WTC11 (cell line): Measurements from ENCODE around the gene CTNNA2. TPM values are rescaled to one million over a fixed set of nuclear protein-coding genes. Genes with fewer than 3 reads are reported as not detected.
A peak's percentile ranks its signal among the peaks of the same experiment; 100 is the strongest.

Experiments used
- ATAC-seq: fragments of 200-7000 bp; cut with Tn5 transposase; 2 replicates; pipeline ENCODE4 v1.10.0; 2021; ENCODE audit warnings: mild to moderate bottlenecking, moderate library complexity
- CTCF ChIA-PET: fragments of 300-600 bp; sonication (Branson Sonifier 250); formaldehyde crosslinking; loops from one replicate; lab custom pipeline; 2021; ENCODE audit warnings: antibody characterized with exemption; lab: Charles Lee
- POLR2A ChIA-PET: fragments of 350-600 bp; sonication (Branson Sonifier 250); formaldehyde crosslinking; loops from one replicate; lab custom pipeline; 2021; ENCODE audit warnings: antibody characterized with exemption; lab: Charles Lee
- DNase-seq: peaks from one replicate; pipeline ENCODE4 v3.0.0; 2021; ENCODE audit warnings: low spot score
- H3K27ac Mint-ChIP-seq: 2 replicates; pipeline ENCODE4 v1.8.0; 2021; ENCODE audit warnings: mixed read lengths
- H3K27me3 Mint-ChIP-seq: 2 replicates; pipeline ENCODE4 v1.8.0; 2021; ENCODE audit warnings: low read depth, mild to moderate bottlenecking, moderate library complexity, mixed read lengths
- H3K36me3 Mint-ChIP-seq: 2 replicates; pipeline ENCODE4 v1.8.0; 2021; ENCODE audit warnings: mixed read lengths
- H3K4me1 Mint-ChIP-seq: 2 replicates; pipeline ENCODE4 v1.8.0; 2022; ENCODE audit warnings: mixed read lengths
- H3K4me3 Mint-ChIP-seq: 2 replicates; pipeline ENCODE4 v1.8.0; 2021; ENCODE audit warnings: mild to moderate bottlenecking, moderate library complexity, mixed read lengths
- H3K9me3 Mint-ChIP-seq: 2 replicates; pipeline ENCODE4 v1.8.0; 2021; ENCODE audit warnings: mixed read lengths
- ATF2 ChIP-seq: sonication (generic); formaldehyde crosslinking; IDR thresholded peaks from 2 replicates; pipeline ENCODE4 v1.8.1; 2022; ENCODE audit warnings: low read depth, missing genetic modification reagents, borderline replicate concordance
- E2F4 ChIP-seq: sonication (generic); formaldehyde crosslinking; IDR thresholded peaks from 2 replicates; pipeline ENCODE4 v1.8.1; 2022; ENCODE audit warnings: low read depth, mild to moderate bottlenecking, moderate library complexity, missing genetic modification reagents, borderline replicate concordance
- ERG ChIP-seq: fragments of 250-450 bp; sonication (Bioruptor Pico); IDR thresholded peaks from 2 replicates; pipeline ENCODE4 v1.8.0; 2021; ENCODE audit warnings: mild to moderate bottlenecking
- ESRRA ChIP-seq: sonication (generic); formaldehyde crosslinking; IDR thresholded peaks from 2 replicates; pipeline ENCODE4 v1.8.1; 2022; ENCODE audit warnings: mild to moderate bottlenecking, missing genetic modification reagents, borderline replicate concordance
- FOXK1 ChIP-seq: sonication (generic); formaldehyde crosslinking; IDR thresholded peaks from 2 replicates; pipeline ENCODE4 v1.8.0; 2022; ENCODE audit warnings: mild to moderate bottlenecking, moderate library complexity, missing genetic modification reagents
- FOXP1 ChIP-seq: sonication (generic); formaldehyde crosslinking; IDR thresholded peaks from 2 replicates; pipeline ENCODE4 v1.8.0; 2022; ENCODE audit warnings: missing genetic modification reagents, mild to moderate bottlenecking, moderate library complexity, borderline replicate concordance
- GTF2I ChIP-seq: fragments of 250-450 bp; sonication (Bioruptor Pico); conservative IDR thresholded peaks from 2 replicates; pipeline ENCODE4 v1.4.0; 2021; ENCODE audit warnings: mild to moderate bottlenecking
- MAX ChIP-seq: sonication (generic); formaldehyde crosslinking; IDR thresholded peaks from 2 replicates; pipeline ENCODE4 v1.8.0; 2022; ENCODE audit warnings: mild to moderate bottlenecking, missing genetic modification reagents
- NFE2L1 ChIP-seq: sonication (generic); formaldehyde crosslinking; IDR thresholded peaks from 2 replicates; pipeline ENCODE4 v1.8.1; 2023; ENCODE audit warnings: missing genetic modification reagents
- NR1H2 ChIP-seq: sonication (generic); formaldehyde crosslinking; IDR thresholded peaks from 2 replicates; pipeline ENCODE4 v1.9.0; 2021; ENCODE audit warnings: mild to moderate bottlenecking, moderate library complexity, missing genetic modification reagents
- PRRX2 ChIP-seq: fragments of 250-450 bp; sonication (Bioruptor Pico); IDR thresholded peaks from 2 replicates; pipeline ENCODE4 v1.8.0; 2021; ENCODE audit warnings: mild to moderate bottlenecking
- TCF7 ChIP-seq: sonication (generic); formaldehyde crosslinking; IDR thresholded peaks from 2 replicates; pipeline ENCODE4 v1.8.0; 2022; ENCODE audit warnings: mild to moderate bottlenecking, low read depth, missing genetic modification reagents, moderate library complexity
- USF2 ChIP-seq: sonication (generic); formaldehyde crosslinking; IDR thresholded peaks from 2 replicates; pipeline ENCODE4 v1.8.1; 2023; ENCODE audit warnings: mild to moderate bottlenecking, missing genetic modification reagents, moderate library complexity
- ZBTB21 ChIP-seq: sonication (generic); formaldehyde crosslinking; IDR thresholded peaks from 2 replicates; pipeline ENCODE4 v1.8.1; 2023; ENCODE audit warnings: mild to moderate bottlenecking, missing genetic modification reagents, borderline replicate concordance
- ZNF232 ChIP-seq: sonication (generic); formaldehyde crosslinking; IDR thresholded peaks from 2 replicates; pipeline ENCODE4 v1.8.0; 2022; ENCODE audit warnings: mild to moderate bottlenecking, missing genetic modification reagents
- ZNF263 ChIP-seq: sonication (generic); formaldehyde crosslinking; IDR thresholded peaks from 2 replicates; pipeline ENCODE4 v1.8.1; 2022; ENCODE audit warnings: low read depth, mild to moderate bottlenecking, moderate library complexity, missing genetic modification reagents
- ZNF396 ChIP-seq: fragments of 250-450 bp; sonication (Bioruptor Pico); IDR thresholded peaks from 2 replicates; pipeline ENCODE4 v1.8.0; 2021; ENCODE audit warnings: mild to moderate bottlenecking, moderate library complexity, borderline replicate concordance
- ZNF425 ChIP-seq: fragments of 250-450 bp; sonication (Bioruptor Pico); conservative IDR thresholded peaks from 2 replicates; pipeline ENCODE4 v1.9.0; 2021; ENCODE audit warnings: mild to moderate bottlenecking
- total RNA-seq: library from RNA; stranded (reverse); gene quantifications from 3 replicates; pipeline ENCODE4 v1.2.3, GENCODE V29; 2021
- TF ChIP-seq, protein P1 (sequence below): sonication (generic); formaldehyde crosslinking; IDR thresholded peaks from 2 replicates; pipeline ENCODE4 v1.8.0; 2022; ENCODE audit warnings: missing genetic modification reagents

CTNNA2 gene
- total RNA-seq, 1 experiment from 2014 or later, result 3.8 TPM

DNA sequence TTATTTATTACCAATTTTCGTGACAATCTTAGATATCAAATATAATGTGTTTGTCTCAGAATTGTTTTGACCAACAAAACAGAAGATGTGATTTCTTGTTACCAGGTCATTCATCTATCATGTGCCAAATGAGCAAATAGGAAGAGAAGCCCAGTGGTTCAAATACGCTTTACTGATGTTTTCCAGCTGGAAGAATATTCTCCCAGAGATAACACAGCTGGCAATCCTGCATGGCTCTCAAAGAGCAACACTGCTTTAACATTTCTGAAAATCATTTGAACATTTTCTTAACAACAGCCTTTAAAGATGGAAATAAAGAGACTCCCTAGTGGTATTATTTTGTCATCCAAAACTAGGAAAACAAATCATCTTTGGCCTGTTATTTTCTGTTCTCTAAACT lies 359.8 kb downstream of the CTNNA2 start (continued):
- no peak for TF ChIP-seq ZNF263 (CRISPR knock-in tag)
- no peak for TF ChIP-seq FOXP1 (CRISPR knock-in tag)

DNA sequence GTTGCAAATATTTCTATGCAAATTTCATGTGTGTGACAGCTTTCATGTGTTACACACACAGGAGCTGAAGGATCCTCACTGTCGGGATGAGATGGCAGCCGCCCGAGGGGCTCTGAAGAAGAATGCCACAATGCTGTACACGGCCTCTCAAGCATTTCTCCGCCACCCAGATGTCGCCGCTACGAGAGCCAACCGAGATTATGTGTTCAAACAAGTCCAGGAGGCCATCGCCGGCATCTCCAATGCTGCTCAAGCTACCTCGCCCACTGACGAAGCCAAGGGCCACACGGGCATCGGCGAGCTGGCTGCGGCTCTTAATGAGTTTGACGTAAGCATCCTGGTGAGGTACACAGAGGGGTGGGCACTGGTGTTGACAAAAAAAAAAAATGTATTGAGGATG lies 361.2 kb downstream of the CTNNA2 start:
- ATAC-seq (no peak), DNase-seq (no peak)
- H3K9me3 Mint-ChIP-seq, result peaks cover 14% of the 10 kb centered on the region
- H3K36me3 Mint-ChIP-seq, result peaks cover 2% of the 10 kb centered on the region; the same call in 1 of the 2 replicates
- H3K27me3 Mint-ChIP-seq, result no peaks in the 10 kb centered on the region
- ChIA-PET CTCF (no interaction called here), POLR2A (no interaction called here)
- H3K4me3 Mint-ChIP-seq, result no peak overlapping the region
- no peaks in the 10 kb centered on the region for H3K4me1 Mint-ChIP-seq
- no peak for TF ChIP-seq NFE2L1 (CRISPR knock-in tag)
- TF ChIP-seq ZNF396 (CRISPR knock-in tag), result no peak
- TF ChIP-seq ATF2, result no peak
- no peak for TF ChIP-seq MAX
- TF ChIP-seq FOXK1 (CRISPR knock-in tag), result no peak
- TF ChIP-seq, protein P1, sequence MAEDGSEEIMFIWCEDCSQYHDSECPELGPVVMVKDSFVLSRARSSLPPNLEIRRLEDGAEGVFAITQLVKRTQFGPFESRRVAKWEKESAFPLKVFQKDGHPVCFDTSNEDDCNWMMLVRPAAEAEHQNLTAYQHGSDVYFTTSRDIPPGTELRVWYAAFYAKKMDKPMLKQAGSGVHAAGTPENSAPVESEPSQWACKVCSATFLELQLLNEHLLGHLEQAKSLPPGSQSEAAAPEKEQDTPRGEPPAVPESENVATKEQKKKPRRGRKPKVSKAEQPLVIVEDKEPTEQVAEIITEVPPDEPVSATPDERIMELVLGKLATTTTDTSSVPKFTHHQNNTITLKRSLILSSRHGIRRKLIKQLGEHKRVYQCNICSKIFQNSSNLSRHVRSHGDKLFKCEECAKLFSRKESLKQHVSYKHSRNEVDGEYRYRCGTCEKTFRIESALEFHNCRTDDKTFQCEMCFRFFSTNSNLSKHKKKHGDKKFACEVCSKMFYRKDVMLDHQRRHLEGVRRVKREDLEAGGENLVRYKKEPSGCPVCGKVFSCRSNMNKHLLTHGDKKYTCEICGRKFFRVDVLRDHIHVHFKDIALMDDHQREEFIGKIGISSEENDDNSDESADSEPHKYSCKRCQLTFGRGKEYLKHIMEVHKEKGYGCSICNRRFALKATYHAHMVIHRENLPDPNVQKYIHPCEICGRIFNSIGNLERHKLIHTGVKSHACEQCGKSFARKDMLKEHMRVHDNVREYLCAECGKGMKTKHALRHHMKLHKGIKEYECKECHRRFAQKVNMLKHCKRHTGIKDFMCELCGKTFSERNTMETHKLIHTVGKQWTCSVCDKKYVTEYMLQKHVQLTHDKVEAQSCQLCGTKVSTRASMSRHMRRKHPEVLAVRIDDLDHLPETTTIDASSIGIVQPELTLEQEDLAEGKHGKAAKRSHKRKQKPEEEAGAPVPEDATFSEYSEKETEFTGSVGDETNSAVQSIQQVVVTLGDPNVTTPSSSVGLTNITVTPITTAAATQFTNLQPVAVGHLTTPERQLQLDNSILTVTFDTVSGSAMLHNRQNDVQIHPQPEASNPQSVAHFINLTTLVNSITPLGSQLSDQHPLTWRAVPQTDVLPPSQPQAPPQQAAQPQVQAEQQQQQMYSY (CRISPR knock-in tag), result no peak
- H3K27ac Mint-ChIP-seq, result no peak overlapping the region

- ChIA-PET POLR2A (no interaction called here), CTCF (interaction anchor here (0.9 to 1.1 kb wide), 2 partner anchors 10 to 835 kb away, joined by 3 read pairs; no protein-coding TSS in a partner anchor)
- peaks cover 13% of the 10 kb centered on the region for H3K36me3 Mint-ChIP-seq
- ATAC-seq (peak; percentile 71), DNase-seq (no peak)
- no peak overlapping the region for H3K4me3 Mint-ChIP-seq
- no peak overlapping the region for H3K27ac Mint-ChIP-seq
- no peaks in the 10 kb centered on the region for H3K27me3 Mint-ChIP-seq
- H3K9me3 Mint-ChIP-seq, result peaks cover 38% of the 10 kb centered on the region
- TF ChIP-seq NR1H2 (CRISPR knock-in tag) (no peak), ZNF232 (CRISPR knock-in tag) (no peak), GTF2I (CRISPR knock-in tag) (no peak), TCF7 (CRISPR knock-in tag) (no peak), ZBTB21 (CRISPR knock-in tag) (no peak), ZNF425 (CRISPR knock-in tag) (no peak), ERG (CRISPR knock-in tag) (no peak), PRRX2 (CRISPR knock-in tag) (no peak), ESRRA (CRISPR knock-in tag) (no peak), MAX (no peak), USF2 (CRISPR knock-in tag) (no peak), E2F4 (CRISPR knock-in tag) (no peak)
- H3K4me1 Mint-ChIP-seq, result 0 out of 2 replicates have a peak, but pooled peaks cover under 1% of the 10 kb centered on the region
Observed at GRCh38 chr2:79876430-79876829, 363.6 kb downstream of the CTNNA2 start.
